HCT116 (cell line): ENCODE measurements around the gene ITGA4. TPM values are rescaled to one million over a fixed set of nuclear protein-coding genes. Genes with fewer than 3 reads are reported as not detected.

Source experiments
- ATAC-seq: fragments of 200-7000 bp; cut with Tn5 transposase; 2 replicates; pipeline ENCODE4 v1.9.1; 2020; ENCODE audit warnings: mild to moderate bottlenecking, moderate library complexity
- BruUV-seq: library from RNA; stranded (reverse); fragments of 400-500 nt; replicated peaks from 2 replicates; lab custom pipeline; 2021; lab: Mats Ljungman, UMichigan
- CTCF ChIA-PET: fragments of 300-600 bp; sonication (Branson Sonifier 250); formaldehyde crosslinking; loops from one replicate; lab custom pipeline; 2021; ENCODE audit warnings: antibody characterized with exemption; lab: Charles Lee
- POLR2A ChIA-PET: fragments of 300-600, 350-600 bp; sonication (Branson Sonifier 250); formaldehyde crosslinking; loops from one replicate; lab custom pipeline; 2021; ENCODE audit warnings: antibody characterized with exemption; lab: Charles Lee
- RAD21 ChIA-PET, 2 experiments: fragments of 300-600 bp; sonication (Branson Sonifier 250); formaldehyde crosslinking; loops; one replicate each; lab custom pipeline; 2023; ENCODE audit warnings: low total read pairs in 2 of 2; ENCODE audit not compliant: uncharacterized antibody in 2 of 2, unreplicated experiment in 2 of 2, low non-redundant PET in 1 of 2; lab: Charles Lee
- DNase-seq: peaks from one replicate; pipeline ENCODE4 v3.0.0-alpha.2; 2010; ENCODE audit warnings: low read depth, low spot score
- H2AFZ ChIP-seq: fragments of 200-600 bp; shearing (Covaris generic), sonication (generic); 2 replicates; pipeline ENCODE4 v1.6.1; 2017; ENCODE audit warnings: low read depth, mixed run types, mixed read lengths, antibody characterized with exemption, low read length; ENCODE audit not compliant: poor library complexity, severe bottlenecking
- H3K27ac ChIP-seq: 2 replicates; pipeline ENCODE4 v1.5.1; 2012; ENCODE audit warnings: low read depth, low read length
- H3K27me3 ChIP-seq: fragments of 200-600 bp; sonication (generic); 2 replicates; pipeline ENCODE4 v1.6.1; 2016; ENCODE audit warnings: mixed run types, low read length, mixed read lengths; ENCODE audit not compliant: insufficient read depth
- H3K36me3 ChIP-seq, 2 experiments: fragments of 200-500 bp in 1 of 2; fragments of 200-600 bp in 1 of 2; sonication (Bioruptor generic) in 1 of 2; sonication (generic) in 1 of 2; 2 replicates each; pipeline versions ENCODE4 v1.5.1 to v1.6.1; 2014 to 2016; ENCODE audit warnings: low read length in 2 of 2, inconsistent platforms in 1 of 2, mixed read lengths in 1 of 2, mixed run types in 1 of 2; ENCODE audit not compliant: insufficient read depth in 2 of 2, control insufficient read depth in 1 of 2
- H3K4me1 ChIP-seq, 2 experiments: fragments of 200-600 bp in 1 of 2; sonication (generic) in 1 of 2; 2 replicates each; pipeline versions ENCODE4 v1.5.1 to v1.6.1; 2012 to 2017; ENCODE audit warnings: low read length in 2 of 2, inconsistent platforms in 1 of 2, mild to moderate bottlenecking in 1 of 2, mixed read lengths in 1 of 2, mixed run types in 1 of 2, moderate library complexity in 1 of 2; ENCODE audit not compliant: insufficient read depth in 2 of 2, control insufficient read depth in 1 of 2
- H3K4me2 ChIP-seq: fragments of 200-600 bp; sonication (generic); 2 replicates; pipeline ENCODE4 v1.6.1; 2017; ENCODE audit warnings: mixed run types, low read length, mixed read lengths
- H3K4me3 ChIP-seq, 2 experiments: fragments of 200-600 bp in 1 of 2; sonication (generic) in 1 of 2; replicated peaks in 1 of 2; 2 replicates each; pipeline ENCODE4 v1.5.1; 2011 to 2016; ENCODE audit warnings: low read length in 2 of 2, control low read depth in 1 of 2, low read depth in 1 of 2, mild to moderate bottlenecking in 1 of 2, mixed read lengths in 1 of 2, mixed run types in 1 of 2
- H3K79me2 ChIP-seq: fragments of 200-600 bp; sonication (generic); 2 replicates; pipeline ENCODE4 v1.6.1; 2017; ENCODE audit warnings: mild to moderate bottlenecking, mixed run types, low read length, moderate library complexity, mixed read lengths; ENCODE audit not compliant: insufficient read depth
- H3K9ac ChIP-seq: fragments of 200-600 bp; sonication (generic); 2 replicates; pipeline ENCODE4 v1.6.1; 2016; ENCODE audit warnings: low read length, mixed read lengths
- H3K9me2 ChIP-seq: fragments of 200-600 bp; sonication (generic), shearing (Covaris generic); 2 replicates; pipeline ENCODE4 v1.6.1; 2017; ENCODE audit warnings: mixed run types, mild to moderate bottlenecking, moderate library complexity; ENCODE audit not compliant: insufficient read depth
- H3K9me3 ChIP-seq, 2 experiments: fragments of 200-500 bp in 1 of 2; fragments of 200-600 bp in 1 of 2; sonication (Bioruptor generic) in 1 of 2; sonication (generic) in 1 of 2; 2 replicates each; pipeline ENCODE4 v1.6.1; 2014 to 2017; ENCODE audit warnings: low read length in 2 of 2, mixed read lengths in 2 of 2, inconsistent platforms in 1 of 2, low read depth in 1 of 2, mild to moderate bottlenecking in 1 of 2, mixed run types in 1 of 2, moderate library complexity in 1 of 2; ENCODE audit not compliant: control insufficient read depth in 1 of 2, insufficient read depth in 1 of 2
- H4K20me1 ChIP-seq: fragments of 200-600 bp; sonication (generic), shearing (Covaris generic); 2 replicates; pipeline ENCODE4 v1.6.1; 2017; ENCODE audit warnings: mixed run types, mild to moderate bottlenecking, moderate library complexity; ENCODE audit not compliant: insufficient read depth
- ATF3 ChIP-seq: IDR thresholded peaks from 2 replicates; pipeline ENCODE4 v1.6.1; 2012
- CBX3 ChIP-seq: IDR thresholded peaks from 2 replicates; pipeline ENCODE4 v1.6.1; 2012; ENCODE audit warnings: low read depth
- EGR1 ChIP-seq: IDR thresholded peaks from 2 replicates; pipeline ENCODE4 v1.6.1; 2012; ENCODE audit warnings: low read depth
- ELF1 ChIP-seq: IDR thresholded peaks from 2 replicates; pipeline ENCODE4 v1.6.1; 2012; ENCODE audit warnings: low read depth, borderline replicate concordance
- EZH2phosphoT487 ChIP-seq: fragments of 200-600 bp; IDR thresholded peaks from 2 replicates; pipeline ENCODE4 v1.6.1; 2018; ENCODE audit warnings: antibody characterized with exemption, borderline replicate concordance
- JUND ChIP-seq: IDR thresholded peaks from 2 replicates; pipeline ENCODE4 v1.6.1; 2012
- MAX ChIP-seq: IDR thresholded peaks from 2 replicates; pipeline ENCODE4 v1.6.1; 2012
- POLR2AphosphoS5 ChIP-seq: IDR thresholded peaks from 2 replicates; pipeline ENCODE4 v1.6.1; 2011; ENCODE audit warnings: mild to moderate bottlenecking, low read depth, low read length, moderate library complexity
- REST ChIP-seq: IDR thresholded peaks from 2 replicates; pipeline ENCODE4 v1.6.1; 2012; ENCODE audit warnings: low read depth
- intact Hi-C: fragments of 100-400 bp; cut with micrococcal nuclease; formaldehyde crosslinking; loops from 2 replicates; pipeline ENCODE4 v1.10.0; 2022
- total RNA-seq: library from RNA; stranded (reverse); gene quantifications from one replicate; pipeline ENCODE4 v1.2.1, GENCODE V29; 2021; ENCODE audit not compliant: unreplicated experiment

Gene ITGA4
- total RNA-seq, 1 experiment from 2014 or later: 0.49 TPM

- CTCF ChIA-PET: no interaction called here
- intact Hi-C loops: no loop called here
Measured at GRCh38 chr2:181408861-181409260, 48.3 kb upstream of the ITGA4 start.

GRCh38 chr2:181411105-181411849 lies 45.9 kb upstream of the ITGA4 start:
- intact Hi-C loops: no loop called here
- no peaks in the 10 kb centered on the region for H3K79me2 ChIP-seq
- RAD21 ChIA-PET: no interaction called here
- no peaks in the 10 kb centered on the region for H3K9me3 ChIP-seq
- no peak overlapping the region for H3K27ac ChIP-seq
- H3K27me3 ChIP-seq: no peaks in the 10 kb centered on the region
- no peak overlapping the region for H3K4me3 ChIP-seq
- DNase-seq (no peak), ATAC-seq (no peak)
- no peak for TF ChIP-seq REST
- TF ChIP-seq POLR2AphosphoS5: no peak
- TF ChIP-seq MAX: no peak
- CTCF ChIA-PET: no interaction called here
- no peak overlapping the region for H3K4me2 ChIP-seq
- POLR2A ChIA-PET: no interaction called here
- no peak overlapping the region for H2AFZ ChIP-seq
- no peak overlapping the region for H3K9ac ChIP-seq
- no TSS peak for BruUV-seq
- no peaks in the 10 kb centered on the region for H3K36me3 ChIP-seq
- no peaks in the 10 kb centered on the region for H3K9me2 ChIP-seq
- no peaks in the 10 kb centered on the region for H4K20me1 ChIP-seq
- no peaks in the 10 kb centered on the region for H3K4me1 ChIP-seq

More at GRCh38 chr2:181408861-181409260, 48.3 kb upstream of the ITGA4 start:
- Histone ChIP-seq H3K27ac (no peak overlapping the region), H2AFZ (no peak overlapping the region), H3K4me2 (no peak overlapping the region), H3K79me2 (no peaks in the 10 kb centered on the region), H3K9ac (no peak overlapping the region), H3K27me3 (no peaks in the 10 kb centered on the region), H3K4me3 (no peak overlapping the region), H3K36me3 (no peaks in the 10 kb centered on the region), H4K20me1 (no peaks in the 10 kb centered on the region), H3K4me1 (no peaks in the 10 kb centered on the region), H3K9me2 (no peaks in the 10 kb centered on the region), H3K9me3 (no peaks in the 10 kb centered on the region)
- DNase-seq (no peak), ATAC-seq (no peak)
- no TSS peak for BruUV-seq
- TF ChIP-seq JUND (no peak), CBX3 (no peak), EZH2phosphoT487 (no peak), POLR2AphosphoS5 (no peak), EGR1 (no peak), ELF1 (no peak), ATF3 (no peak)
- ChIA-PET POLR2A (no interaction called here), RAD21 (no interaction called here)
